ENCODE data around the gene PLCL2. TPM values are rescaled to one million over a fixed set of nuclear protein-coding genes. Genes with fewer than 3 reads are reported as not detected.

The PLCL2 gene
- total RNA-seq, 4 donors from 2014 or later: 1.4 to 4.5 (median 3.9) TPM

DNA sequence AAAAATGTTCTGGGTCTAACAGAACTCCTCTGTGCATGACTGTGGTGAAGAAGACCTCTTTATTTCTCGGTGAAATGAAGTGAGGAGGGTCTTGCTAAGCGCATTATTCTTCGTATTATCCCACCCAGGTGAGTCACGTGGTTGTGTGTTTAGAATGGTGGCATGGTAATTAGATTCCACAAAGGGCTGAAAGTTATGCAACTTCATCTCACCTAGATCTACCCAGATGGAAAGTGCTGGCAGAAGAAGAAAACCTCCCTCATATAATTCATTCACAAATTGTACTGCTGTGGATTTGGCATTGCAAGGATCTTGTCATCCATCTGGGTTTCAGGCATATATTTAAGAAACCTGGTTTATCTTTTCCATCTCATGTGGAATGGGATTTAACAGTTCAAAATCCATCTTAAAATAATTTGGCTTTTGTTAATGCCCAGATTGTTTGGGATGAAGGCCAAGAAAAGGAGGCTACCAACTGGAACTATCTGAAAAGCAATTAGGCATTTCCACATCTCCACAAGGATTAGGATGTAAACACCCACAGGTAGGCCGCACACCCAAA is 175.3 kb downstream of the PLCL2 start:
- intact Hi-C loops (cut with DNase I; ENCODE audit: low total_unique reads): no loop called here
- DNase-seq (ENCODE audit: low spot score in 2 of 2): no peak
- TF ChIP-seq, protein P1, sequence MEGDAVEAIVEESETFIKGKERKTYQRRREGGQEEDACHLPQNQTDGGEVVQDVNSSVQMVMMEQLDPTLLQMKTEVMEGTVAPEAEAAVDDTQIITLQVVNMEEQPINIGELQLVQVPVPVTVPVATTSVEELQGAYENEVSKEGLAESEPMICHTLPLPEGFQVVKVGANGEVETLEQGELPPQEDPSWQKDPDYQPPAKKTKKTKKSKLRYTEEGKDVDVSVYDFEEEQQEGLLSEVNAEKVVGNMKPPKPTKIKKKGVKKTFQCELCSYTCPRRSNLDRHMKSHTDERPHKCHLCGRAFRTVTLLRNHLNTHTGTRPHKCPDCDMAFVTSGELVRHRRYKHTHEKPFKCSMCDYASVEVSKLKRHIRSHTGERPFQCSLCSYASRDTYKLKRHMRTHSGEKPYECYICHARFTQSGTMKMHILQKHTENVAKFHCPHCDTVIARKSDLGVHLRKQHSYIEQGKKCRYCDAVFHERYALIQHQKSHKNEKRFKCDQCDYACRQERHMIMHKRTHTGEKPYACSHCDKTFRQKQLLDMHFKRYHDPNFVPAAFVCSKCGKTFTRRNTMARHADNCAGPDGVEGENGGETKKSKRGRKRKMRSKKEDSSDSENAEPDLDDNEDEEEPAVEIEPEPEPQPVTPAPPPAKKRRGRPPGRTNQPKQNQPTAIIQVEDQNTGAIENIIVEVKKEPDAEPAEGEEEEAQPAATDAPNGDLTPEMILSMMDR (IDR thresholded peaks at IDR 0.05): no peak
- no peak for TF ChIP-seq POLR2A (IDR thresholded peaks at IDR 0.05)
- WGBS, 2 donors: 79 to 91% methylated on average over 5 of the region's 5 CpGs
- no peak overlapping the region for H3K4me3 ChIP-seq (ENCODE audit: low read depth, poor library complexity, severe bottlenecking)

DNA sequence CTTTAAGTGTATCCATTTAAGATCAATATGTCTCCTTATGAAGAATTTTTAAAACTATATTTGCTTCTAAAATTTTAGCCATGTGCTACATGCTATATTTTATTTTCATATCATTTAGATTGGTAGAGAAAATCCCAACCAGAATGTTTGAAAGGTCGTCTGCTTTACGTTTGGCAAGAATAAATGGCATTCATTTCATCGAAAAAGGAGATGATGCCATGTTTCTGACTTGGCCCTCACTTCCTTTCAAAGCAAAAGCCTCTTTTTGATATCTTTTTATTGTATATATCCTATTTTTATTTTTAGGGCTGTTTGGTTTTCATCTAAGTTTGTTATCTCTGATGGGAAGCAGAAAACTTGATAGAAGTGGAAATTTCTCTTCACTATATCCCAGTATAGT is 176.2 kb downstream of the PLCL2 start:
- no peak overlapping the region for H3K4me3 ChIP-seq (ENCODE audit: low read depth, poor library complexity, severe bottlenecking)
- intact Hi-C loops (cut with DNase I; ENCODE audit: low total_unique reads): no loop called here
- no peak for DNase-seq (ENCODE audit: low spot score in 2 of 2)
- WGBS, 2 donors: 90 to 96% methylated on average over 3 of the region's 3 CpGs
- TF ChIP-seq POLR2A (IDR thresholded peaks at IDR 0.05): no peak
- TF ChIP-seq, protein P1 (IDR thresholded peaks at IDR 0.05): no peak

DNA sequence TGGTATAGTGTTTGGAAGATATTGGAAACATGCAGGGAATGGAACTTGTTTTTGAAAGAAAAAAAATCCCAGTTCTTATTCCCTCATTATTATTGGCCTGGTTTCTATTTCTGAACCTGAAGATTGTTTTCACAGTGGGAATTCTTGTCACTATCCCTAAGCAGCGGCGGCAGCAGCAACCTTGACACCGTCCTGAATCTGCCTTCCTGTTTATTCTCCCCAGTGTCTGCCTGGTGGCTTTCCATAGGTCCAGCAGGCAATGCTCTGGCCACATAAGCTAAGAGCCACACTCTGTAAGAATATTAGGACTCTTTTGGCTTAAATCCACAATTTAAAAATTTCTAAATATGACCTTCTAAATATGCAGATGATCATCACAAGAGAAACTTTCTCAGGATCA is 178.0 kb downstream of the PLCL2 start:
- WGBS, 2 donors: 68 to 86% methylated on average over 3 of the region's 3 CpGs
- intact Hi-C loops (cut with DNase I; ENCODE audit: low total_unique reads): no loop called here
- no peak for DNase-seq (ENCODE audit: low spot score in 2 of 2)
- TF ChIP-seq, protein P1 (IDR thresholded peaks at IDR 0.05): no peak
- no peak overlapping the region for H3K4me3 ChIP-seq (ENCODE audit: low read depth, poor library complexity, severe bottlenecking)

DNA sequence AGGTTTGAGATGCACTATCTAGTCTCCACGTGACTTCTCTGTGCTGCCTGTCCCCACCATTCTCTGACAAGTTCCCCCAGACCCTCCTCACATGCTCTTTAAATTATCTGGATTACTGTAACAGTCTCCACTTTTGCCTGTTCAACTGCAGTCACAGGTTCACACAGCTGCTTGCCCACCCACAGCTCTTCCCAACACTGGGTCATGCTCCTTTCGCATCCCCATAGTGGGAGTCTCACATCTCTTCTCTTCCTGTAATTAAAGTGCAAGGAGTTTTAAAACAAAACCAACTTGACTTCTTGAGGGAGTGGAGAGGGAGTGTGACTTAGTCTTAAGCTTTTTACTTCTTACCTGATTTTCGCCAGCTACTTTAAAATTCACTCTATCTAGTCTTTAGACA is 178.8 kb downstream of the PLCL2 start:
- 93 to 96% methylated on average over 3 of the region's 3 CpGs for WGBS, 2 donors
- H3K4me3 ChIP-seq (ENCODE audit: low read depth, poor library complexity, severe bottlenecking): no peak overlapping the region
- TF ChIP-seq POLR2A (IDR thresholded peaks at IDR 0.05): no peak
- TF ChIP-seq, protein P1 (IDR thresholded peaks at IDR 0.05): no peak
- intact Hi-C loops (cut with DNase I; ENCODE audit: low total_unique reads): no loop called here
- DNase-seq (ENCODE audit: low spot score in 2 of 2): no peak

DNA sequence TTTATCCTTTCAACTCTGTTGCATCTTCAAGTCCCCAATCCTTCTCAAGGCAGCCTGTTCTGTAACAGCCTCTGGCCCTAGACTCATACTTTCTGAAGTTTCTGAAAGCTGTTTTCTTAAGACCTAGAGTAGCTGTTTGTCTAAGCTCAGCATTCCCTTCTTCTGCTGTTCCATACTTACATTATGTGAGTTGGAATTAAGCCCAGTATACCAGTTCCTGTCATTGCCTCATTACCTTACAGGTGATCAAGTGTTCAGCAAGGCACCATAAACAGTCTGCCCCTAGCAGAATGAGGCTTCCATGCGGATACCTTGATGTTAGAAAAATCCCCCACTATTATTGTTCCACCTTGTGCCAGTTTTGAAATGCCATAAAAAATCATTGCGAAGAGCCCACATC is 180.6 kb downstream of the PLCL2 start:
- WGBS, 2 donors: 89 to 91% methylated on average over 2 of the region's 2 CpGs
- TF ChIP-seq, protein P1 (IDR thresholded peaks at IDR 0.05): no peak
- TF ChIP-seq POLR2A (IDR thresholded peaks at IDR 0.05): no peak
- DNase-seq (ENCODE audit: low spot score in 2 of 2): no peak
- no peak overlapping the region for H3K4me3 ChIP-seq (ENCODE audit: low read depth, poor library complexity, severe bottlenecking)
- intact Hi-C loops (cut with DNase I; ENCODE audit: low total_unique reads): no loop called here

DNA sequence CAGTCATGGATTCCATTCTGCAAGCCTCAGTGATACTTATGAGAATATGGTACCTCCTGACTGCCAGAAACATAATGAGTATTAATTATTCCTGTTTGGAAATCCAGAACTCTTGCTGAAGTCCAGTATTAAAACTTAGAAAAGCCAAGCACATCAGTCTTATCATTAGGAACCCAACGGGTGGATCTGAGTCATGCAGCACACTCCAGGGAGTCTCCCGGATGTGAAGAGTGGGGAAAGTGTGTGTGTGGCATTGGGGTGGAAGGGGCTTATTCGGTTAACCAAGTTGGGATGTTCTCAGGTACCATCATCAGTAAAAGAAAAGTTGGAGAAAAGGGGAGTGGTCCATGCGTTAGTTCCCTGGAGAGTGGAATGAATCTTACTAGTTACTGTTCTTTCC is 181.1 kb downstream of the PLCL2 start:
- no peak for DNase-seq (ENCODE audit: low spot score in 2 of 2)
- WGBS, 2 donors: 93 to 94% methylated on average over 4 of the region's 4 CpGs
- H3K4me3 ChIP-seq (ENCODE audit: low read depth, poor library complexity, severe bottlenecking): no peak overlapping the region
- TF ChIP-seq, protein P1 (IDR thresholded peaks at IDR 0.05): no peak
- intact Hi-C loops (cut with DNase I; ENCODE audit: low total_unique reads): no loop called here
